HG03060 (cell line): ENCODE measurements around the gene AOPEP.
"Not testable (repeated sequence)": the region's sequence is repeated elsewhere in the genome, so short reads cannot be mapped to it uniquely, and the experiment has no call there.

Source experiments
- ATAC-seq: cut with Tn5 transposase; IDR thresholded peaks from one replicate; pipeline ENCODE4 v1.9.1; 2021; ENCODE audit warnings: low read depth, moderate number of reproducible peaks; ENCODE audit not compliant: unreplicated experiment

AOPEP gene

DNA sequence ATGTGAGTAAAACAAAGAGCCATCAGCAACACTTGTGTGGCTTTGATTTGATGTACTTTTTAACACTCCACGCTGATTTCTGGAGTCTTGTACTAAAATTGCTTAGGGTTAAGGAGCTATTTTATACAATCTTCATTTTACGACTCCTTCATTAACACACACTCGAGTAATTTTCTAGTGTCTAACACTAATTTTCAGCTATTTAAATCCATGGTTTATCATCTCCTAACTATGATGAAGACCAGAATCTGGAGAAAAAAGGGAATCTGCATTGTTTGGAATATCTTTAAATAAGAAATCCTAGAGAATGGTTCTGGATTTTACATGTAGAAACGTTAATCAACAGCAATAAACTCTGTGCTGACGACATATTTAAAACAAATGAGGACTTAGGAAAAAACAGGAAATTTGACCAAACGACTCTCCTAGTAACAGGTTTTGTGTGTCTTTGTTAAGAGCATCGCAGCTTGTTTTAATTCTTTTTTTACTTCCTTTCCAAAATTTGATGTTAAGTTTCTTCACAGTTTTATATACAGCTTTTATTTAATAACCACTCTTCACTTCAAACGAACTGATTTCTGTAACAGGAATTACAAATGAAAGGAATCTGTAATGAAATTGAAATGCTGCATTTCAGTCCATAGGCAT is 138.5 kb downstream of the AOPEP start:
- ATAC-seq = no peak

DNA sequence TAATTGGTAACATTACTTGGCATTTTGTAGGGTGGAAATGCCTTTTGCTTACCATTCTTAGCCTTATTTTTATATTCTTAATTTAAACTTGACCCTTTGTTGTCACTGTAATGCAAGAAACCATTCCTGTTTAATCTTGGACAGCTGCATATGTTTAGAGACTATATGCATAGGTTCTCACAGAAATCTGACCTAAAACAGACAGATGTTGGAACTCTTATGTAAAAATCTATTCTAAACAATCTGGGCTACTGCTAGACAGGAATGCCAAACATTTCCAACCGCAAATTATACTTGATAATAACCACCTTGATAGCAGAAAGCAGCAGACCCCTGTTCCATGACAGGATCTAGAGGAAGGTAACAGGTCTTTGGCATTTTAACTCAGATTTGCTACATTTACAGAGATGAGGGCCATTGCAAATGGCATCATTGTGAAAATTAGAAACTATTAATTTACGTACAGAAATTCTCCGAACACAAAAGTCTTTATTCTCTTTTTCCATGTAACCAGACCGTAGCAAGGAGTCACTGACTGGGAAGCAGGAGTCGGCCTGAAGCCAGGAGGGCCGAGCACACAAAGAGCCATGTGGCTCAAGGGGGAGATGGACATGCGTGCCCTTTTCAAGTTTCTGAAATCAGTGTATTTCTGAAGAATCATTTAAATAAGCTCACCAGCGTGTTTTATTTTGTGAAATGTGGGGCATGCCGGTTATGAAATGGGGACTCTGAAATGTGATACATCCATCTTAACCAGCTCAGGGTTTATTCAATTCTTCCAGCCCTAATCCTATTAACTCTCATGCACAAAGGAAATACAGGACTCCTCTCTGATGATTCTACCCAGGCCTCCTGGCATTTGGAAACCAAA is 139.3 kb downstream of the AOPEP start:
- no peak for ATAC-seq

DNA sequence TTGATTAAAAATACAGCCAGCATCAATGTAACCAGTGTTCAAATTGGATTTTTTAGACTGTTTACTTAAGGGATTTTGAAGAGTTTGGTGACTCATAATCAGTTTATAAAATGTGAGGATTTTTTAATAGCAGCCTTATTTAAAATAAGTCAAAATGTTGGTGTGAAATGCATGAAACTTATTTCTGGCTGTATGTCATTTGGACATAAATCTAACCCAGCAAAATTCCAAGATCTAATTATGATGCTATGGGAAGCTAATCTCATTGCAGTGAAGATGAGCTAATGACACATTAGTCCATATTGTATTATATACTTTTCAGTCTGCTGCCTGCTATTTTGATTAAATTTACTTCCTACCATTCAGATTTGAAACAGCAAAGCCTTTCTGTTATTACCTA is 140.3 kb downstream of the AOPEP start:
- no peak for ATAC-seq

GRCh38 chr9:94867281-94867841 is 140.9 kb downstream of the AOPEP start:
- ATAC-seq = no peak

DNA sequence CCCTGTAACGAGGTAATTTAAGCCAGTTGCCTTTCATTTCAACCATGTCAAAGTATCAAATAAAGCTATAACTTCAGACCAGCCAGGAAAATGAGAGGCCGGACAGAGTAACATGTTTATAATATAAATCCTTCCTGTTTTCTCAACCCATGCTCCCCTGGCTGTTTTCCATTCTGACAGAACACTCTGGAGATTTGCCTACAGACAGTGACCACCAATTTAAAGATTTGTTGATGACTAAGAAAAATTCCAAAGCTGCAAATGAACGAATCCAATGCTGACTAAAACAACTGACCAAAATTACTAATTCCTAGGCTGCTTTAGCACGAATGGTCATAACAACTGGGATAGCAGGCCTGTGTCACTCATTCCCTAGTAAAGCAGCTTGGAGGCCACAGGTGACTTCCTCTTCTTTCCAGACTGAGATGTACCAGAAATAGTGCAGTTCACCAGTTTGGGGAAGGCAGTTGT is 141.4 kb downstream of the AOPEP start:
- ATAC-seq = no peak

- ATAC-seq = no peak
Measured at GRCh38 chr9:94868464-94868863, 142.0 kb downstream of the AOPEP start.

DNA sequence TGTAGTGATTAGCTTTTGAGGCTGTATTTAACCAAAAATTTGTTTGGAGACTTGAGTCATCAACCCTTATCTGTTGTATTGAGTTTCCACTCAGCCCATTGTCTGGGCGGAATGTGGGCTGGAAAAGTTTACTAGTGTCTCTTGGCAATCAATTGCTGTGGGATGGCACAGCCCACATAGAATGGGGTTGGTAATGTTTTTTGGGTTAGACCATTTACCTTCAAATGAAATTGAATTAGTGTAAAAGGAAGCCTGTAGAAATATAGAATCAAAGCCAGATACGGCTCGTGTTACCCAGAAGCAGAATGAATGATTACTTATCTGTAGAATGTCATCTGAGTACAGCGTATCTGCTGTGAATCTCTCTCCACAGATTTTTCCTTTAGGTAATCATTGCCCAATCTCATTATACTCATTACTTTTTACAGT is 142.9 kb downstream of the AOPEP start:
- ATAC-seq = no peak

DNA sequence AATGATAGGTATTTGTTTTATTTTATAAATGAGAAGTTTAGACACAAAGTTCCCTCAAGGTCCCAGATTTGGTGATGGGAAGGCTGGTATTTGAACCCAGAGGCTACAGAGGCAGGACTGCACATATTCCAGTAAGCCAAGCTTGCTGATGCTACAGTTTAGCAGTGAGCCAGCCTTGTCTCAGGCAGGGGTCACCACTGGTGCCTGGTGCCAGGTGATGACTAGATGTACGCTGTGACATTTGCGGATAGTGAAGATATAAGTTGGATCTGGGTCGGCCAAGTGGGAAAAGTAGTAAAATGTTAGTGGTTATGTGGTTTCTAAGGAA is 143.9 kb downstream of the AOPEP start:
- ATAC-seq = no peak

DNA sequence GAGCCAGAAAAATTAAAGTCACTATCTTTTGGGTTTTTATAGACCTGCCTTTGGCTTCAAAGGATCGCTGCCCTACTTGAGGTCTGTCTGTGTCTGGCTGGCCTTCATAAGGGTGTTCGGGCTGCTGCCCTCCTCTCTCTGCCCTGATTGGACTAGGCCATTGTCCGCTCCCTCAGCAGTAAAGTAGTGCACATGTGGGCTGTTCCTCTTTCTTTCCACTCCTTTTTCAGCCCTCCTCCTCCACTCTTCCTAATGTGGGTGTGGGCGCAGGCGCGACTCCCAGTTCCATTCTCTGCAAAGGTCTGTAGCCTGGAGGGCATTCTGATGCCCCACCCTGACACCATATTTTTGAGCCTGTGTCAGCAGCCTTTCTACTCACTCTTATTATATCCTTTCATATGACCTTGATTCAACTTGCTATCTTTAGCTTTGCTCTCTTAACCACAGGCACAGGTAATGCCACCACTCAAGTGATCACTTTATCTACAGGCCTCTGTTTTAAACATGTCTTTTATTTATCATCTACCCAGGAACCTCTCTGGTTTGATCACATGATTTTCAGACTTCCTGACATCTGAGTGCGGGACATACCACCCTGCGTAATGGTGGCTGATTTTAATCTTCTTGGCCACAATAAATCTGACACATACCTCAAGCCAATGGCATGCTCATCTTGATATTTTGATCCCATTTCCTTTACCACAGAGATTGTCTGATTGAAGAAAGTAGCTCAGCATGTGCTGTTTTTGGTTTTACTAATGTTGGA is 144.5 kb downstream of the AOPEP start:
- no peak for ATAC-seq

DNA sequence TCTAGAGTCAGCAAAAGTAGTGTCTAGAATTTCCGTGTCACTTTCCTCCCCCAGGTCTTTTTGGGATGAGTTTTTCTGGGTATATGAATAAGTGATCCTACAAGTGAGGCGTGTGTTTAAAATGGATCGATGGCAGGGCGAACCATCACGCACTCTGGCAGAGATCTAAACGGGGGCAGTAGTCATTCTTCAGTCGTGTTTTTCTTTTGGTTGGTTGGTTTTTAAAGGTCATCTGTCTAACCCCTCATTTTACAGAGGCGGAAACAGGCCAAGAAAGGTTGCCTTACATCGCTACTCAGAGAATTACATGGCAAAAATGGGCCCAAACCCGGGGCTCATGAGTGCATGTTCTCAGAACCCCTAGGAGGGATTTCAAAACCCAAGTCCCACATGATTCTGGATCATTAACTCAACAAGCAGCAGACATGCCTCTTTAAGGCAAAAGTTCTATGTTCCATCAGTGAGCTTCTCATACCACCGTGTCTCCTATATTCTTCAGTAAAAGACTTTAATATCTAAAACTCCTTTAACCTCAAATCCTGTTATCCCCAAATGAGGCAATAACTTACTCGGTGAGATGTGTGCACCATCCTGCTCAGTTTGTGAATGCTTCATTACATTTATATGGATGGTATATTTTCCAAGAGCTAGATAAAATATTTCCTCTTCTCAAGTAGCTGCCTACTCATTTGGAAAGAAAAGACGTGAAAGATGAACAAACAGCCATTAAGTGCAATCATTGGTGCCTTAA is 145.8 kb downstream of the AOPEP start:
- ATAC-seq = no peak

DNA sequence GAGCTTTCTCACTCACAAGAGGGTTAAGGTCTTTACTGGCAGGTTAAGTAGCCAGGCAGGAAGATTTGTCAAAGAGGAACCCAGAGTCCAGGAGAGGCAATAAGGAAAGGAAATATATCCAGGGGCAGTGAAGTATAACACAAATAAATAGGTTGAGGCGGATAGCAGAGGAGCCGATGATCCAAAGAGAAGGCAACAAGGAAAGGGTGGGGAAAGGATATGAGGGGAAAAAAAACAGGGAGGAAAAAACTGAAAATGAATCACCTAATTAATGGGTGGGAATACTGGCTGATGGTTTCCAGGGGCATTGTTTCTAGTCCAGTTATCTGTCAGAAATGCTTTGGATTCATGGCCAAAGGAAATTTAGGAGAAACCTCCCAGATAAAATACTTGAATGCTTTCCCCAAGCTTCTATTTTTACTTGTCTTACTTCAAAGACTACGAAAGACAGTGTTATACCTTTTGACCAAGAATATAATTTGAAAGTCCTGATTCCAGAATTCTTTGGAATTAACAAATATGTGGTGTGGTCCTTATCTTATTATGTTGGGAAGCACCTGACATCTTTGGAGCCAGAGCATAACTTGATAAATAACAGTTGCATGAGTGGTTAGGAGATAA is 146.5 kb downstream of the AOPEP start:
- no peak for ATAC-seq

DNA sequence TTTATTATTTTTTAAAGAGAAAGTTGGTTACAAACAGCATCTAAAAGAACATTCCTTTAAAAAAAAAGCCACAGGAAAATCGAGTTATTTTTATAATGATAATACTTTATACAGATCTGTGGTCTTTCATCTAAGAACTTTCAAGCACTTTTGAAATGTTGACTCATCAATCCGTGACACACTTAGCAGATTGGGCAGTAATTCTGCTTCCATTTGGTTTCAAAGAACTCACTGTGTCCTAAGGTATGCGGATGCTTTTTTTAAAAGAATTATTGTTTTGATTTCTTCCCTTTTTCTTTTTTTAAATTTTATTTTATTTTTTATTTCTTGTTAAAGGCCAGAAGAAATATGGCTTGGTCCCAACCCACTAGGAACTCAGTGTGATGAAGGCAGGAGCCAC is 147.8 kb downstream of the AOPEP start:
- no peak for ATAC-seq

- peak; percentile 55 for ATAC-seq
Measured at GRCh38 chr9:94875300-94876020, 149.0 kb downstream of the AOPEP start.

GRCh38 chr9:94878804-94879203 is 152.3 kb downstream of the AOPEP start:
- ATAC-seq = not testable (repeated sequence)

DNA sequence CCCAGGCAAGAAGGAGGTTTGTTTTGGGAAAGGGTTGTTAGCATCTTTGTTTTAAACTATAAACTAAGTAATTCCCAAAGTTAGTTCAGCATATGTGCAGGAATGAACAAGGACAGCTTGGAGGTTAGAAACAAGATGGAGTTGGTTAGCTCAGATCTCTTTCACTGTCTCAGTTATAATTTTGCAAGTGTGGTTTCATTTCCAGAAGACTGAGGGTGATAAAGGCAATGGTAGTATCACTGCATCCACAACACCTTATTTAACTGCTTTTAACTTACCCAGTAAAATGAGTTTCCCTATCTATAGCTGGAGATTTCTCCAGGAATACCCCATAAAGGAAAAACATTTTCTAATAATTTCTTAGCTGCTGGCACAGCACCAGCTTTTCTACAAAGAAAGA is 152.7 kb downstream of the AOPEP start:
- no peak for ATAC-seq

- no peak for ATAC-seq
Measured at GRCh38 chr9:94881023-94881422, 154.5 kb downstream of the AOPEP start.

DNA sequence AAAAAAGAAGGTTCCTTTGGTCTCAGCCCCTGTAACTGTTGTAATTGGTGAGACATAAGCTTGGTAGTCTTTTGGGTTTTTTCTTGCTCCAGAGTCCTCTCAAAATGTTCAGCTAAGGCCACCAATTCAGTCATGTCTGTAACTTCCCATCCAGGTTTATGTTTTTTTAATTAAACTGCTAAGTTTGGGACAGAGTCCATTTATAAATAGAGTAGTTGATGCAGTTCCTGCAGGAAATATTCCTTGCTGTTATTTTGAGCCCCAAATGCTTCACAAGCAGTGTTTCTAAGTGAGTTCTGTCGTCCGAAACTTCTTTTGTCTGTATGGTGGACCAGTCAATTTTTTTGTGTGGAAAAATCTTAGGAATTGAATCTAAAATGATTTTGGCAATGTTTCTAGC is 155.0 kb downstream of the AOPEP start:
- no peak for ATAC-seq

DNA sequence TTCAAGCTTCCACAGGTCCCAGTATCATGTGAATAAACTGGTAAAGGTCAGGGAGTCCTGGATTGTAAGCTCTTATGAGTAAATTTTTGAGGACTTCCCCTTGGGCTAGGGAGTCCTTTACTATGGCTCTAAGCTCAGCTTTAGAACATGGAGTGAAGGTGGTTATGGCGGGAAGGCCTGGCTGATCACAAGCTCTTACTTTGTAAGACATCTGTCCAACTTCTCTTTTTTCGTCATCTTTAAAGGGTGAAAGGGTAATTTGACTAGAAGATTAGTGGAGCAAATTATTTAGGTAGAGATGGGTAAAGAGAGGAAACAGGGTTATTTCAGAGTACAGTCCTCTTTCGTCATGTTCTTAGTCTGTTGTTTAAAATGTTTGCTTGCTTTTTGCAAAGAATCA is 155.4 kb downstream of the AOPEP start:
- ATAC-seq = no peak

- ATAC-seq = no peak
Measured at GRCh38 chr9:94882966-94883641, 156.6 kb downstream of the AOPEP start.
